ENCODE results near the gene MAP3K7CL.

MAP3K7CL gene

DNA sequence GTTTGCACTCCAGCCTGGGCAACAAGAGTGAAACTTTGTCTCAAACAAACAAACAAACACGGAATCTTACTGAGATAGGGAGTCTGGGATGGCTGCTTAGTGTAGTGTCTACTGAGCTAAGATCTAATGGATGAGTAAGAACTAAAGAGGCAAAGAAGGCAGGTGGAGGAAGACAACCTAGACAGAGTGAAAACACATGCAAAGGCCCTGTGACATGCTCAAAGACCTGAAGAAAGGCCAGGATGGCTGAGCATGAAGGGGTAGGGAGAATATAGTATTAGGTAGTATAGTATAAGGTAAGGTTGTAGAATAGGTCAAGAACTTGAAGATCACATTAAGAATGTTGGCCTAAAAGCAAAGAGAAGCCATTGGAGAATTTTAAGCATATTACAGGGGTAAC is 49.1 kb downstream of the MAP3K7CL start:
- DNase-seq (ENCODE audit: low read depth): no peak
- TF ChIP-seq, protein P1, sequence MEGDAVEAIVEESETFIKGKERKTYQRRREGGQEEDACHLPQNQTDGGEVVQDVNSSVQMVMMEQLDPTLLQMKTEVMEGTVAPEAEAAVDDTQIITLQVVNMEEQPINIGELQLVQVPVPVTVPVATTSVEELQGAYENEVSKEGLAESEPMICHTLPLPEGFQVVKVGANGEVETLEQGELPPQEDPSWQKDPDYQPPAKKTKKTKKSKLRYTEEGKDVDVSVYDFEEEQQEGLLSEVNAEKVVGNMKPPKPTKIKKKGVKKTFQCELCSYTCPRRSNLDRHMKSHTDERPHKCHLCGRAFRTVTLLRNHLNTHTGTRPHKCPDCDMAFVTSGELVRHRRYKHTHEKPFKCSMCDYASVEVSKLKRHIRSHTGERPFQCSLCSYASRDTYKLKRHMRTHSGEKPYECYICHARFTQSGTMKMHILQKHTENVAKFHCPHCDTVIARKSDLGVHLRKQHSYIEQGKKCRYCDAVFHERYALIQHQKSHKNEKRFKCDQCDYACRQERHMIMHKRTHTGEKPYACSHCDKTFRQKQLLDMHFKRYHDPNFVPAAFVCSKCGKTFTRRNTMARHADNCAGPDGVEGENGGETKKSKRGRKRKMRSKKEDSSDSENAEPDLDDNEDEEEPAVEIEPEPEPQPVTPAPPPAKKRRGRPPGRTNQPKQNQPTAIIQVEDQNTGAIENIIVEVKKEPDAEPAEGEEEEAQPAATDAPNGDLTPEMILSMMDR (IDR thresholded peaks at IDR 0.05; ENCODE audit: low read depth, low read length, missing control alignments): no peak
- in situ Hi-C loops (cut with HindIII; ENCODE audit: low sequenced_read_pairs): no loop called here
- H3K4me3 ChIP-seq (ENCODE audit: low read depth, low read length): no peak overlapping the region

DNA sequence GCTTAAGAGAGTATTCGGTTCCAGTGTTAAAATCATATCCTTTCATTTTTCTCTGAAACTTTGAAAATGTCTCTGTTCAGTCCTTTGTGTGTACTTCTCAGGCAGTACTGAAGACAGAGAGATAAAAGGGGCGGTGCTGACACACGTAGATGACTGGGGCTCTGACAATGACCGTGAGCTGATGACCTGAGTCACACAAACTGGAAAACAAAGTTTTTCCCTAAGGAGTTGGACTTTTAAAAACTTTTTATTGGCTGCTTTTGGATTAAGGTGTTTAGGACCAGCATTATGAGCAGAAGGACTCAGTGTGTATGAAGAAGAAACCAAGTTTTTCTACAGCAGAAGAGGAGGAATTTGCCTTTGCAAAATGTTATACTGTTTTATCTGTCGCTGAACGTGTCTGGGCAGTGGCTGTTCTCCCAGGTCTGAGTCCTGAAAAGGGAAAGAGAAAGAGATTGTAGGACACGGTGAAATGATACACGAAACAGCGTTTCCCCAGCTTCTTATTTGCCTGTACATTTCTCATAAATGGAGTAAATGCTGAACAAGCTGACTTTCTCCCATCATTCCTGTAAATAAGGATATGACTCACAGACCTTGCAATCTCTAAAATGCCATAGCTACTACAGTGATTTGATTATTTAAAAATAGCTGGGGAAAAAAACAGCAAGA is 51.5 kb downstream of the MAP3K7CL start:
- in situ Hi-C loops (cut with HindIII; ENCODE audit: low sequenced_read_pairs): no loop called here
- peak; percentile 70 for DNase-seq (ENCODE audit: low read depth)
- H3K4me3 ChIP-seq (ENCODE audit: low read depth, low read length): peak overlapping the region; percentile 19
- TF ChIP-seq, protein P1 (IDR thresholded peaks at IDR 0.05; ENCODE audit: low read depth, low read length, missing control alignments): no peak

DNA sequence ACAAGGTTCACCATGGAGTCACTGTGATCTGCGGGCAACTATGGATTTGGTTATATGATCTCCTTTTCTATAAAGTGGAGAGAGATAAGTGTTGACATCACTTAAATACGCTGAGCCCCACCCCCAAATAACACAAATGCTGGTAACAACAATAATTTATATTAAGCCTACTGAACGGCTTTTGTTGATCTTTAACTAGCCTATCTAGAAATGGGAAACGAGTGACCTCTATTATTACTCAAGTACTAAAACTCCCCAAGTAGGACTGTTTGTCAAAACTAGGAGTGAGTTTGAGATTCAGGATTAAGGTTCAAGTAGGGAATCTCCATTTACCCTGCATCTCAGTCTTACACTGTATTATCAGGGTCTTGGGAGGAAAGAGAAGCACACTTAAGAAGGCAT is 52.2 kb downstream of the MAP3K7CL start:
- TF ChIP-seq, protein P1 (IDR thresholded peaks at IDR 0.05; ENCODE audit: low read depth, low read length, missing control alignments): no peak
- in situ Hi-C loops (cut with HindIII; ENCODE audit: low sequenced_read_pairs): no loop called here
- no peak for DNase-seq (ENCODE audit: low read depth)
- no peak overlapping the region for H3K4me3 ChIP-seq (ENCODE audit: low read depth, low read length)

DNA sequence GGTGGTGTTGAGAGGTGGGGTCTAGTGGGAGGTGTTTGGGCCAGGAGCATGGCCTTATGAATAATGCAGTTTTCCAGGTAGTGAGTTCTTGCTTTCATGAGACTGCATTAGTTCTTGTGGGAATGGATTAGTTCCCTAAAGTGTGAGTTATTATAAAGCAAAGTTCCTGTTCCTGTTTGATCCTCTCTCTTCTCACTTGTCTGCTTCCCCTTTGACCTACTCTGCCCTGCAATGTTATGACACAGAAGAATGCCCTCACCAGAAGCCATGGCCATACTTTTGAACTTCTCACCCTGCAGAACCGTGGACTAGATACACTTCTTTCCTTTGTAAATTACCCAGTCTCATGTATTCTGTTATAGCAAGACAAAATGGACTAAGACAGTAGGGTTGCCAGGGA is 53.6 kb downstream of the MAP3K7CL start:
- no peak for DNase-seq (ENCODE audit: low read depth)
- TF ChIP-seq, protein P1 (IDR thresholded peaks at IDR 0.05; ENCODE audit: low read depth, low read length, missing control alignments): no peak
- H3K4me3 ChIP-seq (ENCODE audit: low read depth, low read length): no peak overlapping the region
- in situ Hi-C loops (cut with HindIII; ENCODE audit: low sequenced_read_pairs): no loop called here

DNA sequence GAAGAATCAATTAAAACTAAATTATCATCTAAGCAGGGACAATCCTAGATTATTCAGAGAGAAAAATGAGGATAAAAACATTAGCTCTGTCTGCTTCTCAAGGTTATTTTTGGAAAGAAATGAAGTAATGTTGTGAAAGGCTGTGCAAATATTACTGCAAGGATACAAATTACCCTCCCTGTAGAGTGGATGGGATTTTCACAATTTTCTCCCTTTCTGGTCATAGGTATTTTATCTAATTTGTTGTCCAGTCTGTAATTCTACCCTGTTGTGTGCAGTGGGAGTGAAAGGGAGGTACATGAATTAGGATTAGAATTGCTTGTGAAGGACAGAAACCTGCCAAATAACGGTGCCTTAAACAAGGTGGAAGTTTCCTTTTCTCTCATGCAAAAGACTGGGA is 54.7 kb downstream of the MAP3K7CL start:
- TF ChIP-seq, protein P1 (IDR thresholded peaks at IDR 0.05; ENCODE audit: low read depth, low read length, missing control alignments): no peak
- no peak overlapping the region for H3K4me3 ChIP-seq (ENCODE audit: low read depth, low read length)
- DNase-seq (ENCODE audit: low read depth): no peak
- in situ Hi-C loops (cut with HindIII; ENCODE audit: low sequenced_read_pairs): no loop called here

DNA sequence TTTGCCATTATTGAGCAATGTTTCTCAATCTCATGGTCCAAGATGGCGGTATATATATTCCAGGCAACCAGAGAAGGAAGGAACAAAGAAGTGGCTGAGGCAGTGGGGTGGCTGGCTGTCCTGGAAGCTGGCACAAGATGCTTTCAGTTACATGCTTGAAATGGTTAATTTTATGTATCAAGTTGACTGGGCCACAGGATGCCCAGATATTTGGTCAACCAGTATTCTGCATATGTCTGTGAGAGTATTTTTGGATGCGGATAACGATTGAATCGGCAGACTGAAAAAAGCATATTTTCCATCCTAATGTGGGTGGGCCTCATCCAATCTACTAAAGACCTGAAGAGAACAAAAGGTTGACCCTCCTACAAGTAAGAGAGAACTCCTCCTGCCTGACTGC is 55.2 kb downstream of the MAP3K7CL start:
- in situ Hi-C loops (cut with HindIII; ENCODE audit: low sequenced_read_pairs): no loop called here
- TF ChIP-seq, protein P1 (IDR thresholded peaks at IDR 0.05; ENCODE audit: low read depth, low read length, missing control alignments): no peak
- no peak overlapping the region for H3K4me3 ChIP-seq (ENCODE audit: low read depth, low read length)
- no peak for DNase-seq (ENCODE audit: low read depth)
